Left renal pelvis (tissue), 4 donors: ENCODE results near the gene SDF2L1. TPM values are rescaled to one million over a fixed set of nuclear protein-coding genes. Genes with fewer than 3 reads are reported as not detected.
"Not testable (repeated sequence)": the region's sequence is repeated elsewhere in the genome, so short reads cannot be mapped to it uniquely, and the experiment has no call there.

Experiments
- DNase-seq, 4 donors: peaks; one replicate each; pipeline ENCODE4 v3.0.0-alpha.2; 2013; ENCODE audit warnings: low read depth in 4 of 4, low spot score in 3 of 4
- polyA plus RNA-seq, 4 donors: library from polyadenylated mRNA; unstranded; fragments of 120-200 nt; gene quantifications; one replicate each; pipeline ENCODE4 v1.2.1, GENCODE V29; 2013; ENCODE audit not compliant: insufficient read length in 4 of 4

Gene SDF2L1
- polyA plus RNA-seq, 4 donors = 8.8 to 23.2 (median 15.7) TPM

DNA sequence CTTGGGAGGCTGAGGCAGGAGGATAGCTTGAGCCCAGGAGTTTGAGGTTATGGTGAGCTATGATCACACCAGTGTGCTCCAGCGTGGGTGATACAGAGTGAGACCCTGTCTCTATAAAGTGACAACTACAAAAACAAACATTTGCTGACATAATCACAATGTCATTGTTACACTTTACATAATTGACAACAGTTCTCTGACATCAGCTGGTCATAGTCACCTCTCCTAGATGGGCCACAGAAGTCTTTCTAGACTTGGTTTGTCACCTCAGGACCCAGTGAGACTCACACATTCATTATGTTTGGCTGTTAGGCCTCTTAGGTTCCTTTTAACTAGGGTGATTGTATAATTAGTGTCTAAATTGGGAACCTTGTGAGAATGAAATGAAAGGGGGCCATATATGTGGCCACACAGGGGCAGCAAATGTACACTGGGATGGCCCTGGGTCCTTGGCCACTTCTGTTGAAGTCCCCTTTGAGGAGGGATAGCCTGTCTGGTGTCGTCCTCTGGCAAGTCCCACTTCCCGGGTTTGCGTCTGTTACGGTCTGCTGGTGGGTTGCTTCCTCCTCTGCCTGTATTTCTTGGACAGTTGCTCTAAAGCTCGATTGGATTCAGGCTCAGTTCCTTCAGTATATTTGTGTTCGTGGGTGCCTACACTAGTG is 17.9 kb downstream of the SDF2L1 start:
- no peak for DNase-seq

GRCh38 chr22:21660904-21661303 is 18.8 kb downstream of the SDF2L1 start:
- no peak for DNase-seq

DNA sequence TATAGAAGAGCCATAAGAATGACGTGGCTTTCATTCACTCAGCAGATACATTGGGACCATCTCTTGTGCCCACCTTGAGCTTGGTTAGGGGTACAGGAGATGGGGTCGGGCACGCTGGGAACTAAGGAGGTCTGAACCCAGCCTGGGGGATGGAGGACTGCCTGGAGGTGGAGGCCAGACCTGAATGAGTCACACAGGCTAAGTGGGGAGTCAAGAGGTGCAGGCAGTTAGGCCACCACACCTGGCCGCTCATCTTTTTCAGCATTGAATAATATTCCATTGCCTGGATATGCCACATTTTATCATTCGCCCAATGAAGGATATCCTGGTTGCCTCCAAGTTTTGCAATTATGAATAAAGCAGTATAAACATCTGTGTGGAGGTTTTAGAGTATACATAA is 19.9 kb downstream of the SDF2L1 start:
- no peak for DNase-seq

DNA sequence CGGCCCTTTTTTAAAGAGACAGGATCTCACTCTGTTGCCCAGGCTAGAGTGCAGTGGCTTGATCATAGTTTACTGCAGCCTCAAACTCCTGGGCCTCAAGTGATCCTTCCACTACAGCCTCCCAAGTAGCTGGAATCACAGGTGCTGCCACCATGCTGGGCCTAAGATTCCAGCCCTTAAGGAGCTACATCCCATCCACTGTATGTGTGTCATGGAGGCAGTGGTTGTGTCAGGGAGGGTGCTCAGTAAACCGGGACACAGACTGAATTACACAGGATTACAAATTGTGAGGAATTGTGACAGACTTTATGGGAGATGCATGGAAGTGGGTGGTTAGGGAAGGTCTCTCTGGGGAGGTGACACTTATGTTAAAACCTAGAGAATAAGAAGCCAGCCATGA is 21.6 kb downstream of the SDF2L1 start:
- no peak for DNase-seq

DNA sequence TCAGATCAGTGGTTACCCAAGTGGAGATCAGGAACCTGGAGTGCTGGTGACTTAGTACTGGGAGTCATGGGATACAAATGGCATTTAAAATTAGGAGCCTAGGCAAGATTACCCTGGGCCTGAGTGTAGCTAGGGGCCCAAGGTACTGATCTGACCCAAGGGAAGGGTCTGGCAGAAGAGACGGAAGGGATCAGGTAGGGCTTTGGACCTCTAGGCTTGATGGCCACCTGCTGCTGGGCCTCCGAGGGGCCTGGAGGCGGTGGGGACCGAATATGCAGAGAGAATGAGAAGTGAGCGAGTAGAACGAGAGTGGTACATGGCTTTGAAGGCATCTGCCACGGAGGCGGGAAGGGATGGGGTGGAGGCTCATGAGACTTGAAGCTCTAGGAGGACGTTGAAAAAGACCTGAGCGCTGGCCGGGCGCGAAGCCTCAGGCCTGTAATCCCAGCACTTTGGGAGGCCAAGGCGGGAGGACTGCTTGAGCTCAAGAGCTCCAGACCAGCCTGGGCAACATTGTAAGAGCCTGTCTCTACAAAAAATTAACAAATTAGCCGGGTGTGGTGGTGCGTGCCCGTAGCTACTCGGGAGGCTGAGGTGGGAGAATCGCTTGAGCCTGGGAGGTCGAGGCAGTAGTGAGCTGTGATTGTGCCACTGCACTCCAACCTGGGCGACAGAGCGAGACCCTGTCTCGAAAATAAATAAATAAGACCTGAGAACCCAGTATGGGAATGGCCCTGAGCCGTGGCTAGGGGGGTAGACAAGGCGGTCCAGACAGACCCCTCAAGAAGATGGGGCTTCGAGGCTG is 23.1 kb downstream of the SDF2L1 start:
- no peak for DNase-seq

- DNase-seq = no peak
Measured at GRCh38 chr22:21666786-21667185, 24.7 kb downstream of the SDF2L1 start.

DNA sequence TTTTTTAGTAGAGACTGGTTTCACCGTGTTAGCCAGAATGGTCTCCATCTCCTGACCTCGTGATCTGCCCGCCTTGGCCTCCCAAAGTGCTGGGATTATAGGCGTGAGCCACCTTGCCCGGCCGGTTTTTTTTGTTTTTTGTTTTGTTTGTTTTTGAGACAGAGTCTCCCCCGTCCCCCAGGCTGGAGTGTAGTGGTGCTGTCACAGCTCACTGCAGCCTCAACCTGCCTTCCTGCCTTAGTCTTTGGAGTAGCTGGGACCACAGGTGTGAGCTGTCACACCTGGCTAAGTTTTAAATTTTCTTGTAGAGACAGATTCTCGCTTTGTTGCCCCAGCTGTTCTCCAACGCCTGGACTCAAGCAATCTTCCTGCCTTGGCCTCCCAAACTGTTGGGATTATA is 26.9 kb downstream of the SDF2L1 start:
- no peak for DNase-seq

GRCh38 chr22:21672107-21672629 is 30.1 kb downstream of the SDF2L1 start:
- no peak for DNase-seq

DNA sequence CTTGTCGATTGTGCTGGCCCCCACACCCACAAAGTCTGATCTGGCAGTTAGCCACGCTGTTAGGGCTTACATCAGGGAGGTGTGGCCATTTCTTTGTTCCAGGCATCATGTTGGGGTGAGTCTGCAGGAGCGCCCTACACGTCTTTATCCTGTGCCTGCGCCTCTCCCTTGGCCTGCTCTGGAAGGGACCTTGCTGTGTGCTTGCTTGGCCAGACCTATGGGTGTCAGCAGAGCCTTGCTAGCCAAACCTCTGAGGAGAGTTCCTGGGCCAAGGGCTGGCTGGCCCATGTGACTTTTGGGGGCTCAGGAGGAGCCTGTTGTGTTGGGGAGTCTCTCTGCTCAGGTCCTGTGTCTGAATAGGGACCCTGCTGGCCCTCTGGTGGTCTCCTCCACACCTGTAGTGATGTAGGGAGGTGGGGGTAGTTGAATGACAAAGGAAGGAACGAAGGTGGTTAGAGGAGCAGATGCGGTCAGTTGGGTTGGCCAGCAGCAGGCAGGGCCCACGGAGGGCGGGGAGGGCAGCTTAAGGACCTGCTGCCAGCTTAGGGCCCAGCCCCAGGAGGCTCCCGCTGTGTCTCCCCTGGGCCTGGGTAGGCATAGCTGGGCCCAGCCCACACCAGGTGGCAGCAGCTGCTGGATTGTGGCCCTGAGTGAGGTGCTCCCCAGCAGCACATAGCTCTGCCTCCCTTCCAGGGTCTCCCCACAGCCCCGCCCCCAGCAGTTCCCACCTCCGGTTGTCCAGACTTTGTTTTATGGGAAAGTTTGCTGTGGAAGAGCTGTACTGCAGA is 31.6 kb downstream of the SDF2L1 start:
- DNase-seq = no peak

DNA sequence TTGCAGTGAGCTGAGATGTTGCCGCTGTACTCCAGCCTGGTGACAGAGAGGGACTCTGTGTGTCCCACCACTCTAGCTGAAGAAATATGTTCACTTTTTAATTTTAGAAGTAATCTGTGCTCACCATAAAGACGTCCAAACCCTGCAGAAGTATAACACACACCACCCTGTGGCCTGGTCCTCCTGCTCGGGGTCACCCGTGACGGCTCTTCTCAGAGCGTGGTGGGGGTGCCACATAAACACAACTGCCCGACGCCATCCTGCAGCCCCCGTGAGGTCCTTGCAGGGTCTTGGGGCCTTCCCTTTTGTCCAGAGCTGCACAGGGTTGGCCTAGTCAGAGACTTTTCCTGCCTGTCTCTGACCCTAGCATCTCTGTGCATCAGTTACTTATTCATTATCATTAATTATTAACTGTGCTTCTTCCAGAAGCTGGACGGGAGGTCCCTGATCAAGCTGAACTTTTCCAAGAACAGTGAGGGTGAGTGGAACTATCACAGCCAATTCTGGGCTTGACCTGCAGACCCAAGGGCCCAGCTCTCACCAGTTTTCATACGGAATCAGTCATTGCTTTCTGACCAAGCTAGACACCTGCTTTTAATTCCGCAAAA is 32.6 kb downstream of the SDF2L1 start:
- no peak for DNase-seq

- no peak for DNase-seq
Measured at GRCh38 chr22:21677606-21678443, 35.7 kb downstream of the SDF2L1 start.

DNA sequence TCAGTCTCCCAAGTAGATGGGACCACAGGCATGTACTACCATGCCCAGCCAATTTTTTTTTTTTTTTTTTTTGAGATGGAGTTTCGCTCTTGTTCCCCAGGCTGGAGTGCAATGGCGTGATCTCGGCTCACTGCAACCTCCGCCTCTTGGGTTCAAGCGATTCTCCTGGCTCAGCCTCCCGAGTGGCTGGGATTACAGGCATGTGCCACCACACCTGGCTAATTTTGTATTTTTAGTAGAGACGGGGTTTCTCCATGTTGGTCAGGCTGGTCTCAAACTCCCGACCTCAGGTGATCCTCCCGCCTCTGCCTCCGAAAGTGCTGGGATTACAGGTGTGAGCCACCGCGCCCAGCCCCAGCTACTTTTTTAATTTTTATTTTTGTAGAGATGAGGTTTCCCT is 36.7 kb downstream of the SDF2L1 start:
- DNase-seq = not testable (repeated sequence)

- DNase-seq = no peak
Measured at GRCh38 chr22:21679383-21679782, 37.3 kb downstream of the SDF2L1 start.

DNA sequence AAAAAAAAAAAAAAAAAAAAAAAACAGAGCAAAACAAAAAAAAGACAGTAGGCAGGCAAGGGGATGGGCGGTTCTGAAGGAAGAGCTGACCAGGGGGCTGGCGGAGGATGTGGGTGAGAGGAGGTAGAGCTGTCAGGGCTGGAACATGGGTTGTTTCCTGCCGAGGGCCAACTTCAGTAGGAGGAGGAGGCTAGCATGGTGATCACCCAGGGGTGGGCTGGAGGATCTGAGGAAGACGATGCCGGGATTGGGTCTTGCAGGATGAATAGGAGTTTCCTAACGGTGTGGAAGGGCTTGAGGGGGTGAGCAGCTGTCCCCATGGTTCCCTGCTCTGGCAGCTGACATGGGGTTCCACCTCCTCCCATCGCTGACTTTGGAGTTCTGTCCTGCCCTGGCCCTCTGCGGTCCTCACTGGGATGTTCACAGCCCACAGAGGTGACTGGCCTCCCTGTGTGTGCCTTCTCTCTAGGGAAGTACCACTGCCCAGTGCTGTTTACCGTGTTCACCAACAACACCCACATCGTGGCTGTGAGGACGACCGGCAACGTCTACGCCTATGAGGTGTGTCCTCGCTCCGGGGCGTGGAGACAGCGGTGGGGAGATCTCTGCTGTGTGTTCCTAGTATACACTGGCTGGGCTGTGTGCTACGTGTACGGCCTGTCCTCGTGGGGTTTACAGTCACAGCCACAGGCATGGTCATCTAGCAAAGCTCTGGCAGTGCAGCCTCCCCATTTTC is 38.9 kb downstream of the SDF2L1 start:
- no peak for DNase-seq

- no peak for DNase-seq
Measured at GRCh38 chr22:21681566-21682370, 39.7 kb downstream of the SDF2L1 start.

DNA sequence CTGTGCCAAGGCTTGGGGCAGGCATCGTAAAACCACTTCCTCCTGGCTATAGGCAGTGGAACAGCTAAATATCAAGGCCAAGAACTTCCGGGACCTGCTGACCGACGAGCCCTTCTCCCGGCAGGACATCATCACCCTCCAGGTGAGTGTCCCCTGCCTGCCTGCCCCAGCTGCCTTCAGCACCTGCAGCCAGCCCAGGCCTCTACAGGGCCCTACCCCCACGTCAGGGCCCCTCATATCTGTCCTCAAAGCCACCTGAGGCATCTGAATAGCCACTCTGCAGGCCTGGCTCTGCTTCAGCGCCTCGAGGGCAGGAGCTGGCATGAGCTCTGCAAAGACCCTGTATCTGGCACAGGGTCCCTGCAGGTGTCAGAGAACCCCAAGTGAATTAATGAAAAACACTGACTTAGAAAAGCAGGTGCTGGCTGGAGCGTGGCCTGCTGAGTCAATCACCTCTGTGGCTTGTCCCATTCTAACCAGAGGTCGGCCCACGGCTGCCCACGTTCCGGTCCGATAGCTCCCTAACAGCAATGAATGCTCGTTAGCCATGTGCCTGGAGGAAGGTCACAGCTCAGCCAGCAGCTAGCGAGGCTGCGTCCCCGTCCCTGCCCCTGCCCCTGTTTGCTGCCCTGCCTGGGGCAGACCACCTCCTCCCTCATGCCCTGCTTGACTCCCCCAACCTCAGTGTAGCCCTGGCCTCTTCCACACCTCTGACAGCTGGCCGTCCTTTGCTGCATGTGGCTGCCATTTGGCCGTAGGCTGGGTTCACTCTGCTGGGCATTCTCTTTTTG is 40.5 kb downstream of the SDF2L1 start:
- no peak for DNase-seq

- DNase-seq = no peak
Measured at GRCh38 chr22:21683401-21683811, 41.3 kb downstream of the SDF2L1 start.
